GM12872 (cell line): ENCODE data around the gene SCRT2.

Experiments used
- TF ChIP-seq, protein P1 (sequence below): IDR thresholded peaks from 3 replicates; pipeline ENCODE4 v1.5.1; 2011; ENCODE audit warnings: low read depth, mild to moderate bottlenecking, low read length, moderate library complexity; ENCODE audit not compliant: insufficient read depth

The SCRT2 gene

DNA sequence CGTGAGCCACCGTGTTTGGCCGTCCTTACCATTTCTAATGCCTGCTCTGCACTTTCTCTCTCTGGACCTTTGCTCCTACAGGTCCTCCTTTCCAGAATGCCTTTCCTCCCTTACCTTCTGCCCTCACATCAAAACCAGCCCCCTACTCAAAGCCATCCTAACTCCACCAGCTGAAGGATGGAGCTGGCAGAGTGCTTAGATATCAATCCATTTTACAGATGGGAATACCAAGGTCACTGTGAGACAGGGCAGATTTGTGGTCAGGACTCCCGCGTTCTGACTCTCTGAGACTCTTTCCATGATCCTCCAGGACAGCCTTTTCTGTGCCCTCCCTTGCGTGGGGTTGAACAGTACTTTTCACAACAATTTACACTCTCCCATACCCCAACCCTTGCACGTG, 41.7 kb upstream of the SCRT2 start:
- TF ChIP-seq, protein P1, sequence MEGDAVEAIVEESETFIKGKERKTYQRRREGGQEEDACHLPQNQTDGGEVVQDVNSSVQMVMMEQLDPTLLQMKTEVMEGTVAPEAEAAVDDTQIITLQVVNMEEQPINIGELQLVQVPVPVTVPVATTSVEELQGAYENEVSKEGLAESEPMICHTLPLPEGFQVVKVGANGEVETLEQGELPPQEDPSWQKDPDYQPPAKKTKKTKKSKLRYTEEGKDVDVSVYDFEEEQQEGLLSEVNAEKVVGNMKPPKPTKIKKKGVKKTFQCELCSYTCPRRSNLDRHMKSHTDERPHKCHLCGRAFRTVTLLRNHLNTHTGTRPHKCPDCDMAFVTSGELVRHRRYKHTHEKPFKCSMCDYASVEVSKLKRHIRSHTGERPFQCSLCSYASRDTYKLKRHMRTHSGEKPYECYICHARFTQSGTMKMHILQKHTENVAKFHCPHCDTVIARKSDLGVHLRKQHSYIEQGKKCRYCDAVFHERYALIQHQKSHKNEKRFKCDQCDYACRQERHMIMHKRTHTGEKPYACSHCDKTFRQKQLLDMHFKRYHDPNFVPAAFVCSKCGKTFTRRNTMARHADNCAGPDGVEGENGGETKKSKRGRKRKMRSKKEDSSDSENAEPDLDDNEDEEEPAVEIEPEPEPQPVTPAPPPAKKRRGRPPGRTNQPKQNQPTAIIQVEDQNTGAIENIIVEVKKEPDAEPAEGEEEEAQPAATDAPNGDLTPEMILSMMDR = no peak

GRCh38 chr20:714453-714852, 38.9 kb upstream of the SCRT2 start:
- TF ChIP-seq, protein P1 = no peak

GRCh38 chr20:711576-711975, 36.0 kb upstream of the SCRT2 start:
- TF ChIP-seq, protein P1 = no peak

GRCh38 chr20:710780-711450, 35.3 kb upstream of the SCRT2 start:
- TF ChIP-seq, protein P1 = no peak

DNA sequence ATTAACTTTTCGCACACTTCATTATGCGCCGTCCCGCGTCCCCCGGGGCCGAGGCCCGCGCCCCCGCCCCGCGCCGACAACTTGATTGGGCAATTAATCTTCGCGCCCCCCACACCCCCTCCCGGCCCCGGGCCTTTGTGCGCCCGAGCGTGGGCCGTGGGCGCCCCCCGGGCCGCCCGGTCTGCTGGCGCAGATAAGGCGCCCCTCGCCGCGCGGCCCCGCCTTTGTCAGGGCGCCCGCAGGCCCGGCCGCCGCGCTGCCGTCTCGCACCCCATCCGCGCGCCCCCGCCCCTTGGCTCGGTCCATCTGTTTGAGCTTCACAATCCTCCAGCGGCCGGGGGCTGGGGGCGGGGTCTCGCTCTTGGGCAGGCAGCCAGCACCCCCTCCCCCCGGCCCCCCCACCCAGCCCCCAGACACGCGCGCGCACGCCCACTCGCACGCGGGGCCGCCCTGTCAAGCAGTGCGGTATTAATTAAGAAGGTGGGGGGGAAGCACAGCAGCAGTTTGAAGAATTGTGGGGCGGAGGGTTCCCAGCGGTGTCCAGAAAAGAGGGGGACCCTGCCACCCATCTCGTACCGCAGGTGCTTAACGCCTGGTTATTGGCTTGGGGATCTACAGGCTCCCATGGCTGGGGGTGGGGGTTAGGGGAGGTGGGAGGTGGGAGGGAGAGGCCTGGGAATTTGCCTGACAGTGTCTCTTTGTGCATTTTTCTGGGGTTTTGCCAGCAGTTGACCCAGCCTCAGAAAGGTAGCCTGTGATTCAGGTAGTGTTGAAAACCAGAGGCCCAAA, 34.6 kb upstream of the SCRT2 start:
- TF ChIP-seq, protein P1 = no peak

- TF ChIP-seq, protein P1 = no peak
Measured at GRCh38 chr20:709423-709822, 33.8 kb upstream of the SCRT2 start.

- TF ChIP-seq, protein P1 = no peak
Measured at GRCh38 chr20:708956-709355, 33.4 kb upstream of the SCRT2 start.
